ENCODE results near the gene PER1. TPM values are rescaled to one million over a fixed set of nuclear protein-coding genes. Genes with fewer than 3 reads are reported as not detected.

The PER1 gene
- total RNA-seq, 1 experiment from 2014 or later = 36.5 TPM

GRCh38 chr17:8149419-8150193, 2.6 kb downstream of the PER1 start:
- no peak overlapping the region; a peak in 1 of 7 replicates for H3K27ac Mint-ChIP-seq
- Histone ChIP-seq H2AFZ (ENCODE audit: low read length) (no peak overlapping the region), H3K56ac (ENCODE audit: insufficient read length, low read depth, low read length) (no peak overlapping the region), H3K14ac (ENCODE audit: insufficient read depth, low read length) (no peak overlapping the region), H3K4me2 (ENCODE audit: insufficient read depth, insufficient read length, low read length) (no peak overlapping the region), H4K20me1 (ENCODE audit: control insufficient read depth, insufficient read depth, insufficient read length) (no peaks in the 10 kb centered on the region), H3T11ph (ENCODE audit: low read length) (no peak overlapping the region), H3K9ac (ENCODE audit: extremely low read depth, insufficient read length, low read length) (no peak overlapping the region), H2BK12ac (ENCODE audit: insufficient read length, low read depth, low read length) (no peak overlapping the region), H3K23ac (ENCODE audit: insufficient read length, low read depth, low read length) (no peak overlapping the region), H3K27me3 (ENCODE audit: insufficient read depth, low read length) (no peaks in the 10 kb centered on the region), H2AK5ac (ENCODE audit: insufficient read length, low read length) (no peak overlapping the region), H2BK15ac (ENCODE audit: low read depth, low read length) (no peak overlapping the region), H3K18ac (ENCODE audit: insufficient read length, low read depth, low read length) (no peak overlapping the region), H2BK120ac (ENCODE audit: low read depth, low read length, poor library complexity, severe bottlenecking) (no peak overlapping the region), H4K5ac (ENCODE audit: insufficient read length, low read depth, low read length) (no peak overlapping the region), H4K91ac (ENCODE audit: insufficient read length, low read depth, low read length) (no peak overlapping the region), H2BK5ac (ENCODE audit: insufficient read length, low read length) (no peak overlapping the region), H3K79me1 (ENCODE audit: insufficient read depth, low read depth, low read length, poor library complexity, severe bottlenecking) (peaks cover 2% of the 10 kb centered on the region), H3K79me2 (ENCODE audit: insufficient read depth, low read length) (no peaks in the 10 kb centered on the region), H3K27ac (ENCODE audit: insufficient read length, low read depth, low read length) (no peak overlapping the region), H3K4me1 (ENCODE audit: insufficient read depth, low read length) (peaks cover 5% of the 10 kb centered on the region), H3K4ac (ENCODE audit: low read depth, low read length) (no peak overlapping the region), H3K9me3 (ENCODE audit: control insufficient read depth, low read depth, low read length) (no peaks in the 10 kb centered on the region), H2BK20ac (ENCODE audit: low read depth, low read length, poor library complexity, severe bottlenecking) (no peak overlapping the region), H4K8ac (replicated peaks; ENCODE audit: insufficient read length, low read depth, low read length) (no peak overlapping the region), H3K23me2 (ENCODE audit: insufficient read length, low read depth, low read length, poor library complexity, severe bottlenecking) (peaks cover 13% of the 10 kb centered on the region)
- no CpG with 5 or more reads among the region's 29 CpGs for WGBS (ENCODE audit: extremely low coverage, insufficient read length, low lambda C conversion rate)
- H3K36me3 Mint-ChIP-seq (ENCODE audit: insufficient read depth in 1 of 3, low read depth in 3 of 3) = peaks cover 28 to 47% (median 41%) of the 10 kb centered on the region in 3 experiments
- peaks cover 2% of the 10 kb centered on the region for H3K27me3 Mint-ChIP-seq (ENCODE audit: low read depth)
- H3K4me1 Mint-ChIP-seq = peaks cover 21 to 25% of the 10 kb centered on the region in 2 experiments
- H3K4me3 Mint-ChIP-seq = peak overlapping the region in 1 of 2 experiments; percentile 54; a peak in 2 of 5 replicates
- TF ChIP-seq CTCF (conservative IDR thresholded peaks at IDR 0.05) = no peak
- DNase-seq = no peak
- H3K9me3 Mint-ChIP-seq = no peaks in the 10 kb centered on the region
